Natural killer cell treated with Interleukin-12 subunit alpha and Interleukin-12 subunit beta and Interleukin-15 and Interleukin-18, amount 100 ng/mL, for 72 hours (primary cell): ENCODE results near the gene LRRTM3. TPM values are rescaled to one million over a fixed set of nuclear protein-coding genes. Genes with fewer than 3 reads are reported as not detected.

Experiments used
- ATAC-seq, 2 donors: fragments of 150-1000 bp; cut with Tn5 transposase in 1 of 2; sonication (Bioruptor Pico), chemical (Tn5 transposase) in 1 of 2; 2 replicates each; pipeline ENCODE4 v1.10.0; 2021
- DNase-seq: peaks from one replicate; pipeline ENCODE4 v3.0.0; 2022; ENCODE audit warnings: low spot score
- H3K27ac Mint-ChIP-seq, 2 donors: 1 replicate in 1 of 2; 2 replicates in 1 of 2; pipeline ENCODE4 v1.8.0; 2022; ENCODE audit warnings: mixed read lengths in 2 of 2, mild to moderate bottlenecking in 1 of 2, moderate library complexity in 1 of 2
- H3K27me3 Mint-ChIP-seq, 2 donors: 1 replicate in 1 of 2; 2 replicates in 1 of 2; pipeline ENCODE4 v1.8.0; 2022; ENCODE audit warnings: mixed read lengths in 2 of 2
- H3K36me3 Mint-ChIP-seq: one replicate; pipeline ENCODE4 v1.8.0; 2022; ENCODE audit warnings: mixed read lengths
- H3K4me1 Mint-ChIP-seq, 2 donors: 1 replicate in 1 of 2; 2 replicates in 1 of 2; pipeline ENCODE4 v1.8.0; 2022; ENCODE audit warnings: low read depth in 2 of 2, mixed read lengths in 2 of 2, mild to moderate bottlenecking in 1 of 2
- H3K4me3 Mint-ChIP-seq: one replicate; pipeline ENCODE4 v1.8.0; 2022; ENCODE audit warnings: mixed read lengths
- H3K9me3 Mint-ChIP-seq: 2 replicates; pipeline ENCODE4 v1.8.0; 2022; ENCODE audit warnings: mixed read lengths
- total RNA-seq, 2 donors: library from RNA; stranded (reverse); gene quantifications; one replicate each; pipeline ENCODE4 v1.2.3, GENCODE V29; 2022

LRRTM3 gene
- total RNA-seq, 2 donors from 2014 or later = not detected

- peaks cover 10% of the 10 kb centered on the region for H3K9me3 Mint-ChIP-seq
- no peak for ATAC-seq
- no peaks in the 10 kb centered on the region for H3K27me3 Mint-ChIP-seq
Observed at GRCh38 chr10:67141300-67141699, 215.5 kb downstream of the LRRTM3 start.

DNA sequence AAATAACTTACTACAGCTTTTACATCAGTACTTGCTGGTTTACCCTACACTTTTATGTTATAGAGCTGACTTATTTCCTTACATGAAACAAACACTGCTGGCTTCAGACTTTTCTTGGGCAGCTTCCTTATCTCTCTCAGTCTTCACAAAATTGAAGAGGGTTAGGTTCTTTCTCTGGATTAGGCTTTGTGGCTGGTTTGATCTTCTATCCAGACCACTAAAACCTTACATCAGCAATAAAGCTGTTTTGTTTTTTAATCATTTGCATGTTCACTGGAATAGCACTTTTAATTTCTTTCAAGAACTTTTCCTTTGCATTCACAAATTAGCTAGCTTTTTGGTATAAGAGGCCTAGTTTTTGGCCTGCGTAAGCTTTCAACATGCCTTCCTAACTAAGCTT, 218.7 kb downstream of the LRRTM3 start:
- no peaks in the 10 kb centered on the region for H3K36me3 Mint-ChIP-seq
- no peaks in the 10 kb centered on the region for H3K27me3 Mint-ChIP-seq
- H3K9me3 Mint-ChIP-seq = peaks cover 5% of the 10 kb centered on the region
- no peak for ATAC-seq
- H3K4me1 Mint-ChIP-seq = no peaks in the 10 kb centered on the region
- no peak overlapping the region for H3K4me3 Mint-ChIP-seq
- DNase-seq = no peak
- H3K27ac Mint-ChIP-seq = no peak overlapping the region

More at GRCh38 chr10:67141300-67141699, 215.5 kb downstream of the LRRTM3 start:
- Mint-ChIP-seq H3K27ac (no peak overlapping the region), H3K4me1 (no peaks in the 10 kb centered on the region), H3K4me3 (no peak overlapping the region), H3K36me3 (no peaks in the 10 kb centered on the region)
- no peak for DNase-seq
